Smooth muscle cell (in vitro differentiated cells): Measurements from ENCODE around the gene ZSCAN22. TPM values are rescaled to one million over a fixed set of nuclear protein-coding genes. Genes with fewer than 3 reads are reported as not detected.

ENCODE experiments used
- DNase-seq: peaks from one replicate; lab custom pipeline; 2025; ENCODE audit not compliant: unreplicated experiment; lab: John Stamatoyannopoulos, UW
- H2AFZ ChIP-seq: fragments of 200-600 bp; sonication (generic); 2 replicates; pipeline ENCODE4 v1.6.0; 2016; ENCODE audit warnings: antibody characterized with exemption, low read depth, mild to moderate bottlenecking
- H3F3A ChIP-seq: fragments of 200-600 bp; sonication (generic); 2 replicates; pipeline ENCODE4 v1.6.0; 2017; ENCODE audit warnings: antibody characterized with exemption, low read depth
- H3K27ac ChIP-seq: fragments of 200-600 bp; sonication (generic); 2 replicates; pipeline ENCODE4 v1.5.1; 2016; ENCODE audit warnings: low read depth, mild to moderate bottlenecking
- H3K27me3 ChIP-seq: fragments of 200-600 bp; sonication (generic); 2 replicates; pipeline ENCODE4 v1.6.1; 2016; ENCODE audit warnings: low read depth, mild to moderate bottlenecking
- H3K36me3 ChIP-seq: fragments of 200-600 bp; sonication (generic); 2 replicates; pipeline ENCODE4 v1.5.1; 2016; ENCODE audit warnings: low read depth
- H3K4me1 ChIP-seq: fragments of 200-600 bp; sonication (generic); 2 replicates; pipeline ENCODE4 v1.5.1; 2016; ENCODE audit warnings: low read depth
- H3K4me2 ChIP-seq: fragments of 200-600 bp; sonication (generic); 2 replicates; pipeline ENCODE4 v1.6.0; 2016; ENCODE audit warnings: mild to moderate bottlenecking
- H3K4me3 ChIP-seq: fragments of 200-600 bp; sonication (generic); 2 replicates; pipeline ENCODE4 v1.5.1; 2016; ENCODE audit warnings: mild to moderate bottlenecking
- H3K79me2 ChIP-seq: fragments of 200-600 bp; sonication (generic); 2 replicates; pipeline ENCODE4 v1.6.0; 2016; ENCODE audit warnings: low read depth, mild to moderate bottlenecking
- H3K9ac ChIP-seq: fragments of 200-600 bp; sonication (generic); 2 replicates; pipeline ENCODE4 v1.6.0; 2016; ENCODE audit warnings: low read depth
- H3K9me3 ChIP-seq: fragments of 200-600 bp; sonication (generic); replicated peaks from 2 replicates; pipeline ENCODE4 v1.5.1; 2016; ENCODE audit warnings: low read depth
- H4K20me1 ChIP-seq: fragments of 200-600 bp; sonication (generic); 2 replicates; pipeline ENCODE4 v1.6.0; 2016; ENCODE audit warnings: low read depth
- CTCF ChIP-seq: fragments of 200-600 bp; sonication (generic); IDR thresholded peaks from 2 replicates; pipeline ENCODE4 v1.5.1; 2017; ENCODE audit warnings: borderline replicate concordance, mild to moderate bottlenecking, antibody characterized with exemption; ENCODE audit not compliant: insufficient read depth, poor library complexity, severe bottlenecking
- WGBS: methylation state at CpG from one replicate; pipeline ENCODE4 v1.1.7; 2016; ENCODE audit warnings: low lambda C conversion rate; 5-methylcytosine and 5-hydroxymethylcytosine counted together
- polyA plus RNA-seq: library from polyadenylated mRNA; unstranded; fragments of >200 nt; fragmentation: Nextera tagmentation; extraction: Ambion mirVana; gene quantifications from 2 replicates; pipeline ENCODE4 v1.2.1, GENCODE V29; 2016
- total RNA-seq: library from RNA; depleted of rRNA; stranded (reverse); fragments of >200 nt; gene quantifications from 2 replicates; pipeline ENCODE4 v1.2.3, GENCODE V29; 2014

Gene ZSCAN22
- total and polyA plus RNA-seq, 2 experiments from 2014 or later, result 1.7 to 2.4 TPM

- no peaks in the 10 kb centered on the region for H3F3A ChIP-seq
- no peak for DNase-seq
- no peak overlapping the region for H3K9ac ChIP-seq
- peaks cover 10% of the 10 kb centered on the region for H4K20me1 ChIP-seq
- no peaks in the 10 kb centered on the region for H3K36me3 ChIP-seq
- H3K4me3 ChIP-seq, result no peak overlapping the region
- H3K79me2 ChIP-seq, result peaks cover 21% of the 10 kb centered on the region
- no peaks in the 10 kb centered on the region for H3K9me3 ChIP-seq
- no peak overlapping the region for H3K27ac ChIP-seq
- no peaks in the 10 kb centered on the region for H3K27me3 ChIP-seq
- 94% methylated on average over 6 of the region's 6 CpGs for WGBS
- no peak for TF ChIP-seq CTCF
- H3K4me2 ChIP-seq, result no peak overlapping the region
- H3K4me1 ChIP-seq, result peaks cover 17% of the 10 kb centered on the region
- no peak overlapping the region for H2AFZ ChIP-seq
Measured at GRCh38 chr19:58382997-58383603, 56.3 kb downstream of the ZSCAN22 start.

GRCh38 chr19:58385313-58385890 is 58.6 kb downstream of the ZSCAN22 start:
- Histone ChIP-seq H4K20me1 (peaks cover 30% of the 10 kb centered on the region), H3K4me2 (peak overlapping the region; percentile 99), H2AFZ (no peak overlapping the region), H3K4me3 (peak overlapping the region; percentile 68), H3K9me3 (no peaks in the 10 kb centered on the region), H3K79me2 (peaks cover 44% of the 10 kb centered on the region), H3K27ac (peak overlapping the region; percentile 91), H3K27me3 (no peaks in the 10 kb centered on the region), H3F3A (no peaks in the 10 kb centered on the region), H3K36me3 (no peaks in the 10 kb centered on the region), H3K4me1 (peaks cover 20% of the 10 kb centered on the region), H3K9ac (peak overlapping the region; percentile 88)
- TF ChIP-seq CTCF, result no peak
- no peak for DNase-seq
- 94% methylated on average over 9 of the region's 9 CpGs for WGBS

GRCh38 chr19:58385891-58386575 is 59.2 kb downstream of the ZSCAN22 start:
- Histone ChIP-seq H3K9me3 (no peaks in the 10 kb centered on the region), H3K9ac (peak overlapping the region; percentile 88), H3K36me3 (no peaks in the 10 kb centered on the region), H3F3A (no peaks in the 10 kb centered on the region), H3K4me3 (peak overlapping the region; percentile 68), H3K4me1 (peaks cover 20% of the 10 kb centered on the region), H4K20me1 (peaks cover 36% of the 10 kb centered on the region), H3K4me2 (peak overlapping the region; percentile 99), H3K27me3 (no peaks in the 10 kb centered on the region), H3K27ac (peak overlapping the region; percentile 91), H3K79me2 (peaks cover 51% of the 10 kb centered on the region), H2AFZ (peak overlapping the region; percentile 81)
- TF ChIP-seq CTCF, result no peak
- 19% methylated on average over 33 of the region's 36 CpGs for WGBS
- DNase-seq, result no peak
